Jurkat, Clone E6-1 (cell line): ENCODE results near the gene GIGYF2.

ENCODE experiments used
- DNase-seq: peaks from one replicate; pipeline ENCODE4 v3.0.0-alpha.2; 2011; ENCODE audit warnings: low read depth, low spot score
- H3K4me3 ChIP-seq: 2 replicates; pipeline ENCODE4 v1.5.1; 2011; ENCODE audit warnings: mild to moderate bottlenecking, low read length, control low read depth, moderate library complexity

The GIGYF2 gene

DNA sequence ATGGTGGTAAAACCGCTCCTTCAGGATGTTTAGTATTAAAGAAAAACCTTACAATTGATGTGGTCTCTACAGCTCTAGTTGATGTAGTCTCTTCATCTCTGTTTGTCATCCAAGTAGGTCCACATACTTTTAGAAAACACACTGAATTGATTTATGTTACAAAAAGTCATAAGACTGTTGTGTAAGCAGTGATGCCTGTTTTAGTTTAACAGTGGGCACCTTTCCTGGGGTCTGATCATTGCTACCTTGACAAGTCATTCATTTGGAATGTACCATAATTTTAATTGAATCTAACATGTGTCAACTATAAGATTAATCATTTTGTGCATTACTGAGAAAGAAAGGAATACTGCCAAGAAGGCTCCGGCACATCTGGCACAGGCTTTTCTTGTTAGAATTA, 34.3 kb downstream of the GIGYF2 start:
- peak; percentile 31 for DNase-seq
- no peak overlapping the region for H3K4me3 ChIP-seq

DNA sequence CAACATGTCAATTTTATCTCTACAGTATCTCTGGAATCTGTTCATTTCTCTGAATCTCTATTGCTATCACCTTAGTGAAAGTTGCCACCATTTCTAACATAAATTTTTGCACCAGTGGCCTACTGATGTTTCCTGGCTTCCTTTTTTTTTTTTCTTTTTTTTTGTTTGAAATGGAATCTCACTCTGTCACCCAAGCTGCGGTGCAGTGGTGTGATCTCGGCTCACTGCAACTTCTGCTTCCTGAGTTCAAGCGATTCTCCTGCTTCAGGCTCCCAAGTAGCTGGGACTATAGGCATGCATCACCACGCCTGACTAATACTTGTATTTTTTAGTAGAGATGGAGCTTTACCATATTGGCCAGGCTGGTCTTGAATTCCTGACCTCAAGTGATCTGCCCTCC, 44.2 kb downstream of the GIGYF2 start:
- H3K4me3 ChIP-seq = no peak overlapping the region
- DNase-seq = no peak

DNA sequence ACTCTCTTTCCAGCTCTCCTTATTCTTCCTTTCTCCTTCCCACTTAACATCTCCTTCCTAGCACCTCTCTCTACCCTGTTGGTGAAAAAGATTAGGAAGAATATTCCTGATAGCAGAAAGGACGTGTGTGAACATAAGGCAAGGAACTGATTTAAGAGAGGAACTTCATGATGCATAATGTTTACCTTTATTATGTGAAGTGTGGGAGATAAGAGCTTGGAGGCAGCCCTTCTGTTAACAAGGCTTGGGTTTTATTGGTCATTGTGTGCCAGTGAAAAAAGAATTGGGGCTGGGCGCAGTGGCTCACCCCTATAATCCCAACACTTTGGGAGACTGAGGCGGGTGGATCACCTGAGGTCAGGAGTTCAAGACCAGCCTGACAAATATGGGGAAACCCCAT, 44.8 kb downstream of the GIGYF2 start:
- no peak for DNase-seq
- no peak overlapping the region for H3K4me3 ChIP-seq

DNA sequence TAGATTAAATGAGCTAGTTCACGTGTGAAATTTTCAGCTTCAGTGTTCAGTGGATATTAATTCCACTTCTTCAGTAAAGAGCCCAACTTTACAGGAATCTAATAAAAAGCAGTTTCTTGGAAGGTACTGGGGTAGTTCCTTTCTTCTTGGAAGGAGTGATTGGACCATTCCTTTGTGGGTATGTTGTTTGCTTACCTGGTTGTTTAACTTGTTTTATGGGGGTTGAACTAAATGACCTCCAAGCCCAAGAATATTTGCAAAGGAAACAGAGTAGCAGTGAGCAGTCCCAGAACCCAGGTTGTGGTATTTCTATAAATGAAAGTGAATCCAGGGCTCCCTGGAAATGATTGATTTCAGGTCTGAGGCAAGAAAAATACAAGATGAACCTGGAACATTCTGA, 47.8 kb downstream of the GIGYF2 start:
- DNase-seq = no peak
- H3K4me3 ChIP-seq = no peak overlapping the region

DNA sequence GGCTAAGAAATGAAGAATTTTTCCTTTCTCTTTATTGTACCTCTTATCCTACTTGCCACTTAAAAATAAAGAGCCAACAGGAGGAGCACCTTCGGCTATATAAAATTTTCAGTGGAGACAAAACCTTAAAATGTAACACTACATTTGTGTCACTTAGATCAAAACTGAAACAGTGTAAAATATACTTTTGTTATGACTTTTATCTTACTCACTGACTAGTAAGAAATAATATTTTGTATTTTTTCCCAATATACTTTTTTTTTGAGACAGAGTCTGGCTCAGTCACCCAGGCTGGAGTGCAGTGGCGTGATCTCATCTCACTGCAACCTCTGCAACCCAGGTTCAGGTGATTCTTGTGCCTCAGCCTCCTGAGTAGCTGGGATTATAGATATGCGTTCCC, 50.9 kb downstream of the GIGYF2 start:
- DNase-seq = no peak
- H3K4me3 ChIP-seq = no peak overlapping the region

DNA sequence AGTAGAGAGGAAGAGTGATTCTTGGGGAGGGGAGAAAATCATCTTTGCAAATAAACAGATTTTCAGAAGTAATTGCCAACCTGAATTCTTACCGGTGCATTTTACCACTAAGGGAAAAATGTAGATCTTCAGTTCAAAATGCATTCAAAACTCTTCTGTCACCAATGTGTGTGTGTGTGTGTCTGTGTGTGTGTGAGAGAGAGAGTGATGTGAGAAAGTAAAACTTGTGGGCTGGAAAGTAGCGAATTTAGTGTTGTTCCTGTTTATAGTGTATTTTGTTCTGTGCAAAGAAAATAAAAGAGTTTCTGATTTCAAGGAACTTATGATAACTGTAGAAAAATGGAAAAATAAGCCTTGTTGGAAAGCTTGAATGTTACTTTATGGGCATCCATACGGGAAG, 52.2 kb downstream of the GIGYF2 start:
- no peak overlapping the region for H3K4me3 ChIP-seq
- DNase-seq = no peak

DNA sequence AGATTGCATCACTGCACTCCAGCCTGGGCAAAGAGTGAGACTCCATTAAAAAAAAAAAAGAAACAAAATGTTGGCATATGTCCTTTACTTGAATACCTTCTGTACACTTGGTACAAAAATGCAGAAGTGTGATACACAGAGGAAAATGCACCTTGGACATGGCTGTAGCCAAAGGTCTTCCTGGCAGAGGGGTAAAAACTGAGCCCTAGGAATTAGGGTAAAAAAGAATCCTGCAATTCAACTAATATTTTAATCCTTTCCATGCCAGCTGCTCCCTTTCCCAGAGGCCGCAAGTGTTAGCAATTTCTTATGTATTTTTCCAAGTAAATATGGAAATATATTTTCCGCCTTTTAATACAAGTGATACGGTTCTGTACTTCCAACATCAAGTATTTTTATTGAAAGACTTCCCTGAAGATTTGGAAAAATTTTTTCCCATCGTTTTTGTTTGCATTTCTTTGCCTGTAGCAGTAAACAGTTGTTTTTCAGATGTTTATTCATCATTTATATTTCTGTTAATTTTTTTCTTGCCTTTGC, 53.1 kb downstream of the GIGYF2 start:
- no peak for DNase-seq
- H3K4me3 ChIP-seq = no peak overlapping the region

DNA sequence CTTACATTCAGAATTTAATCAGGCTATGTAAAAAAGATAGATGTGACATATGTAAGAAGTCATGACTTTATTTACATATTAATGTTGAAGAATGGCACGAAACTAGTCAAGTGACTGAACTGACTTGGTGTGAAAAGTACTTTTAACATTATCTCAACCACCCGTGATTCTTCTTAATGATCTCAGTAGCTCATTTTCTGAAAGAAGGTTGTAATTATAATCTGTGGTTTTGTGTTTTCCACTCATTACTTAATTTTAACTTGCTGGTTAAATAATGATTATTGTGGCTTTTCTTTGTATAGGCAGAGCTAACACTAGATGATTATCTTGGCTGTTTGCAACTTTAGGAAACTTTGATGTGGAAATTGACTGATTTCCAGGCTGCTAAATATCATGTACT, 60.8 kb downstream of the GIGYF2 start:
- no peak for DNase-seq
- no peak overlapping the region for H3K4me3 ChIP-seq

DNA sequence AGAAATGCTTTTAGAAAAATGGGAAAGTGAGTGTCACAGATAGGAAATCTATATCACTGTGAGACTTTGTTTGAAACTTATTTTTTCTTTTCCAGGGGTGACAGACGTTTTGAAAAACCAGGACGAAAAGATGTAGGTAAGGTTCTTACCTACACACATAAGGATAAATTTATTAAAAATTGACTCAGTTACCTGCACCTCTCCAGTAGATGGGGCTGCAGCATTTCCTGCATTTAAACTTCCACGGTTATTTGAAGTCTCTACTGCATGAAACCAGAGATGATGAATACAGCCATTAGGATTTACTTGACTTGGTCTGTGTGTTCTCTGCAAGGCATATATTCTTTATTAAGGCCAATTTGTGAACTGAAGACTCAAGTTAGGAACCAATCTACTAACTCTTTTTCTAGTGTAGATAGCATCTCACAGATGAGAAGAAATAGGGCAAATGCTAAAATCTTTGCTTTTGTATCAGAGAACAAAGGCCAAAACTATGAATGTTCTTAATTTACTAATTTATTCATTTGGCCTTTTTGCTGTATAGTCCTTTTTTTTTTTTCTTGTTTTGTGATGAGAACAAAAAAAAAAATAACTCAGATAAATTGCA, 64.3 kb downstream of the GIGYF2 start:
- DNase-seq = peak; percentile 38
- H3K4me3 ChIP-seq = no peak overlapping the region

DNA sequence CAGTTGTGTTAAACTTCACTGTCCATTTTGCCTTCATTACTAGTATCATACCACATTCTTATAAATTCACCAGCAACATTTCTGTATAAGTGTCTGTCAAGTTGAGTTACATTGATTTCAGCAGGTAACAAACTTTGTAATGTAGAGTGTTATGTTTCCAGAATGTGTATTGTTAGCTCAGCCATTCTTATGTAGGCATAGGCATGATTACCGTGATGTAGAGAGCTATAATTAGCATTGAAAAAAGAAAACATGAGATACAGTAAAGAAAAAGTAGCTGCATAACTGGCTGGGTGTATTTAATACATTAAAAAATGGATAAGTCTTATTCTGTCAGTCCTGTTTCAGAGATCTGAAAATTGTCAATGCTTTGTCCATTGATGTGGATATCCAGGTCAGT, 70.7 kb downstream of the GIGYF2 start:
- no peak for DNase-seq
- H3K4me3 ChIP-seq = no peak overlapping the region

DNA sequence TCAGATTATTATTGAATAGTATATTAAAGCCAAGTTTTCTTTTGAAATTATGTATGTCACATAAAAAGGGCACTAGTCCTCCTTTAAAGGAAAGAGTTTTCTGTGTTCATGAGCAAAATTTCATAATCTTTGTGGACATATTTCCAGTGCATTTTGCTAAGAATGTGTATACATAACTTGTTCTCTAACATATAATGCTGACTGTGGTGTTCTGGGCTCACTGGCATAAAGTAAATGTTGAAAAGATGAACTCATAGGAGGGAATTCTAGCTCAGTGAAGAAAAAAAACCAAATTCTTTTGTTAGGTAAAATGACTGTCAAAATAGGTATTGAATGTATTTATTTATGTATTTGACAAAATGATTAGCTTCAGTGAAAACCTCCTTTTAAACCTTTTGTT, 73.1 kb downstream of the GIGYF2 start:
- H3K4me3 ChIP-seq = no peak overlapping the region
- no peak for DNase-seq

DNA sequence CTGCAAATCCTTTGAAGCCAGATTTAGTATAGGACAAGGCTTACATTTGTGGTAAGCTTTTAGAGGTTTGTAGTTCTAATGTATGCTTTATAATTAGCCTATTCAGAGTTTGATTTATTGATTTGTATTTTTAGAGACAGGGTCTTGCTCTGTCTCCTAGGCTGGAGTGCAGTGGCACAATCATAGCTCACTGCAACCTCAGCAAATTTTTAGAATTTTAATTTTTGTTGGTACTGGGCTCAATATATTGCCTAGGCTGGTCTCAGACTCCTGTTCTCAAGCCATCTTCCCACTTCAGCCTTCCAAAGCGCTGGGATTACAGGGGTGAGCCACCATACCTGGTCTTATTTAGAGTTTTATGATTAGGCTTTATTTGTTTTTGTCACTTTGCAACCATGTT, 74.7 kb downstream of the GIGYF2 start:
- DNase-seq = no peak
- no peak overlapping the region for H3K4me3 ChIP-seq

DNA sequence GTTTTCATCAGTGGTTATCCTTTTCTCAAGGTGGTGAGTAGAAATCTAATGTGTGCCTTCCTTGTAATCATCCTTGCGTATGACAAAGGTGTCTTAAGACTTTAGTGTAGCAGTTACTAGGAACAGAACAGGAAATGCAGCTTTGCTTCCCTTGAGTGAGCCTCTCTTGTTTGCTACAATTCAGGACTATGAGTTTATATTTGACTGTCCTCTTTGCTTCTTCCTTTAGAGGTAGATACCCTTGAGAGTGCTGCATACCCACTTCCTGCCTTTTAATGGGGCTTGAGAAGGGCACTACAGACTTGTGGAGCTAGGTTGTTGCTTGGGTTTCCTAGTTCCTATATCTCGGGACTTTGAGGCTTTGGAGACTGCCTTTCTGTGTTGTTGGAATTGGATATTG, 75.4 kb downstream of the GIGYF2 start:
- no peak overlapping the region for H3K4me3 ChIP-seq

DNA sequence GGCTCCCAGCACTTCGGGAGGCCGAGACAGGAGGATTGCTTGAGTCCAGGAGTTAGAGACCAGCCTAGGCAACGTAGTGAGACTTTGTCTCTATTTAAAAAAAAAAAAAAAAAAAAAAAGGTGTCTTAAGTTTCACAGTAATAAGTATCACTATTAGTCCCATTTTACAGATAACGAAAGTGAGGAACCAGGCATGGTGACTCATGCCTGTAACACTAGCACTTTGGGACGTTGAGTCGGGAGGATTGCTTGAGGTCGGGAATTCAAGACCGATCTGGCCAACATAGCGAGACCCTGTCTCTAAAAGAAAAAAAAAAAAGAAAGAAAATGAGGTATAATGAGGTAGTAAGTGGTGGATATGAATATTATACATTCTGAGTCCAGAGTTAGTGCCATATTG, 76.7 kb downstream of the GIGYF2 start:
- no peak for DNase-seq
- no peak overlapping the region for H3K4me3 ChIP-seq

More for the DNA sequence above, 75.4 kb downstream of the GIGYF2 start:
- peak; percentile 50 for DNase-seq

DNA sequence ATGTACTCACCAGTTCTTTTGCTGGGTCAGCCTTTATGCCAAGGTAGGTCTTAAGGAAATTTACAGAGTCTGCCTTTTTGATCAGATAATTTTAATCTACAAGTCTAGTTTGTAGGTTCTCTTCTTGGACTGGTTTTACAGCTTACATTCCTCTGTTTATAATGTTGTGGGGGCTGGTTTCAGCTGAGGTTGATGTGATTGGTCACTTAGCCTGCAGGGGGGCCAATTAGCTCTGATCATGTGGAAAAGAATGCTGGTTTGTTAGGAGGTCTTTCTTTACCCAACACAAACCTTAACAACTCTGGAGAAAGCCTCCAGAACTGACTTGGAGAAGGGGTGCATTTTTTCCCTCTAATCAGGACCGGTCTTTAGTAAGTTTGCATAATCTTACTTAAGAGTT, 79.3 kb downstream of the GIGYF2 start, which contains the start of gene KCNJ13:
TSS of gene KCNJ13 (minus strand) at position 131 of the 400 bp plus-strand sequence. CDS start 5,203 bp downstream, outside the sequence.
- no peak for DNase-seq

DNA sequence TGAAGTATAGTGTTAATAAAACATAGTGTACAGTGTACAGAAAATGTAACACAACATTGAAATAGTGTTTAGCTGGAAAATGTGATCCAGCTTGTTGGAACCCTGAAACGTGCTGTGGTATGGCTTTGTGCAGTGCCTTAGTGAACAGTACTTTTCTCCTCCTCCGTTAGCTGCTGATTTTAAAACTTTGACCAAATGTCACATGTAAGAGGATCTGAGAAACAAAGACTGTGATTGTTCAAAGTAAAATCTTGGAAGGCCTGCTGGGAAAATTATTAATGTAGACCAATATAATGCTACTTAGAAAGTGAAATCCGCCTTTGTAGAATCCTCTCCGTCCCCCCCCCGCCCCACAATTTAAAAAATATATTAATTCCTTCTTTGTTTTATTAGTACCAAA, 80.1 kb downstream of the GIGYF2 start:
- no peak for DNase-seq

More for the DNA sequence above, 79.3 kb downstream of the GIGYF2 start, which contains the start of gene KCNJ13:
- H3K4me3 ChIP-seq = no peak within 1 kb of the TSS

DNA sequence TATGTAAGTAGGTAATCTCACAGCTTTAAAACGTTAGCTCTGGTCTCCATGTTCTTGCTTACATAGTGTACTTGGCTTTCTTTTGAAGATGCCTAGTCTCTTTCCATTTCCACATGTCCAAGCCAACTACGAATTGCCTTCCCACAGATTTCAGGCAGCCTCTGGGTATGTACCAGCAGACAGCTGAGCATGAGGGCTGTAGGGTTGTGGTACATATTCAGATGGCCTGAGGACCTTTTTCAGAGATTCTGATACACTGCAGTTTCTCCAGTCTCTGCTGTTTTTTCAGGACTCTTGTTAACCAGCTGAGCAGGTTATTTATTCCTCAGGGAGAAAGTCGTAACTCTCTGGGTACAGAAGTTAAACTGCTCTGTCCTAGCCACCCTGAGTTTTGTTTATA, 82.3 kb downstream of the GIGYF2 start:
- DNase-seq = no peak
- H3K4me3 ChIP-seq = no peak overlapping the region

More for the DNA sequence above, 80.1 kb downstream of the GIGYF2 start:
- no peak overlapping the region for H3K4me3 ChIP-seq

DNA sequence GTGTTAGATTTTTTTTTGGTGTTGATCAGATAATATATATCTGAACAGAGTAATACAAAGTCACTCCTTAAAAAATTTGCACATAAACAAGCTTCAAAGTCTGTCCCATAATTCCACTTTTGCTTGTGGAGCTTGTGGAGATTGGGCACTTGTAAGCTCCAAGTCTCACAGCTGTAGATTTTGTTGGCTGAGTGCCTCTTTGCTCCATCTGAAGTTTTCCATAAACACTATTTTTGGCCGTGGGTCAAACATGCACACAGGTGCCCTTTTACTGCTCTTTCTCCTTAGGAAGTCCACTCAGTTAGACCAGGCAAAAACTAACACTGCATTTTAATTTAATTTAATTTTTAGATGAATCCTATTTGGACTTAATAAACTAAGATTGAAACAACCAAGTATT, 82.8 kb downstream of the GIGYF2 start:
- no peak for DNase-seq
- H3K4me3 ChIP-seq = no peak overlapping the region

DNA sequence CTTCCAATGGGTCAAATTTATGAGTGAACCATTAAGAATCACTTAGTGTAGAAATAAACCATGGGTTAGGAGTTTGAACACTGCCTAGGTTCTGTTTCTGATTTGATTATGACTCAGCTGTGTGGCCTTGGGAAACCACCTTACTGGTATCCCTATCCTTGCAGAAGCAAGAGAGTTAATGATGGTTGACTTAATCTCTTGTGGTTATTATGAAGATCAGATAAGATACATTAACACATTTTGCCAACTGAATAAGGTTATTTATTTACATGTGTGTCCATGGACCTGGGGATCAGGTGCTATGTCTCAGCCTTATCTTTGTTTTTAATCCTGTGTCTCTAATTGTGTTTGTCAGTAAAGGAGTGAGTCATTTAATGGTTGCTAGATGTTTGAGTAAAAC, 84.6 kb downstream of the GIGYF2 start:
- H3K4me3 ChIP-seq = no peak overlapping the region
- peak; percentile 15 for DNase-seq

DNA sequence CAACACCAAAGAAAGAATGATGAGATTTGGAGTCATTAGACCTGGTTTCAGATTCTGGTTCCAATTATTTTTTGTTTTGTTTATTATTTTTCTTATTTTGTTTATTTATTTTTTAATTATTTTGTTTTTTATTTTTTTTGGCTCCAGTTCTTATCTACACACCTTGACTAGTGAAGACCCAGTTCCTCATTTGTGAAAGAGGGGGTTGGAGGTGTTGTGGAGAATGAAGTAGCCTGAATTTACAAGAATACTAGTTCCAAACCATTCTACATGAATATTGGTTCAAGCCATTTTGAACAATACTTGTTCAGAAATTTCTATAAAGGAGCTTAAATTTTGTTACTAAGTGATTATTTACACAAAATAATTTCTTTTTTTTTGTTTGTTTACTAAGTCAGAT, 86.1 kb downstream of the GIGYF2 start:
- H3K4me3 ChIP-seq = no peak overlapping the region
- no peak for DNase-seq

DNA sequence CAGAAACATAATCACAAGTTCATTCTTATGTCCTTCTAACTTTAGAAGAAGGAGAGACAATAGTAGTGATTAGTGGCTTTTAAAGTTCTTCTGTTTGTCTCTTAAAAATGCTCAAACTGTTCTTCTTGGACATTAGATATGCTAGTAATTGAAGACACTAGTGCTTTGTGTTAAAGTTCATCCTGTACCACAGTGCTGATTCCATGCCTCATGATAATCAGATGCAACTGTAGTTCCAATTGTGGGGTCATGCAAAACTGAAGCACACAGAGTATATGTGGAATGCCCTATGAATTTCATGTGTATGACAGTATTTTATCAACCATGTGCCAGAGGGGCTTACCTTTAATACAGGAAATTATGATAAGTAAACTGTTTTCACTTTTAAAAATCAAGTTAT, 90.7 kb downstream of the GIGYF2 start:
- no peak for DNase-seq
- no peak overlapping the region for H3K4me3 ChIP-seq
